ENCODE measurements around the gene CCND3. TPM values are rescaled to one million over a fixed set of nuclear protein-coding genes. Genes with fewer than 3 reads are reported as not detected.

The CCND3 gene
- total RNA-seq, 1 donor from 2014 or later: 182 TPM

GRCh38 chr6:41966214-41966920 lies 24.8 kb upstream of the CCND3 start:
- Histone ChIP-seq H3K27me3 (ENCODE audit: low read depth) (no peaks in the 10 kb centered on the region), H3K36me3 (no peaks in the 10 kb centered on the region), H3K4me3 (no peak overlapping the region), H3K27ac (no peak overlapping the region), H3K4me1 (peaks cover 56% of the 10 kb centered on the region), H3K9me3 (no peaks in the 10 kb centered on the region)
- TF ChIP-seq, protein P1, sequence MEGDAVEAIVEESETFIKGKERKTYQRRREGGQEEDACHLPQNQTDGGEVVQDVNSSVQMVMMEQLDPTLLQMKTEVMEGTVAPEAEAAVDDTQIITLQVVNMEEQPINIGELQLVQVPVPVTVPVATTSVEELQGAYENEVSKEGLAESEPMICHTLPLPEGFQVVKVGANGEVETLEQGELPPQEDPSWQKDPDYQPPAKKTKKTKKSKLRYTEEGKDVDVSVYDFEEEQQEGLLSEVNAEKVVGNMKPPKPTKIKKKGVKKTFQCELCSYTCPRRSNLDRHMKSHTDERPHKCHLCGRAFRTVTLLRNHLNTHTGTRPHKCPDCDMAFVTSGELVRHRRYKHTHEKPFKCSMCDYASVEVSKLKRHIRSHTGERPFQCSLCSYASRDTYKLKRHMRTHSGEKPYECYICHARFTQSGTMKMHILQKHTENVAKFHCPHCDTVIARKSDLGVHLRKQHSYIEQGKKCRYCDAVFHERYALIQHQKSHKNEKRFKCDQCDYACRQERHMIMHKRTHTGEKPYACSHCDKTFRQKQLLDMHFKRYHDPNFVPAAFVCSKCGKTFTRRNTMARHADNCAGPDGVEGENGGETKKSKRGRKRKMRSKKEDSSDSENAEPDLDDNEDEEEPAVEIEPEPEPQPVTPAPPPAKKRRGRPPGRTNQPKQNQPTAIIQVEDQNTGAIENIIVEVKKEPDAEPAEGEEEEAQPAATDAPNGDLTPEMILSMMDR (IDR thresholded peaks at IDR 0.05): no peak
- ATAC-seq (no peak), DNase-seq (no peak)
- intact Hi-C loops (cut with DNase I): no loop called here

DNA sequence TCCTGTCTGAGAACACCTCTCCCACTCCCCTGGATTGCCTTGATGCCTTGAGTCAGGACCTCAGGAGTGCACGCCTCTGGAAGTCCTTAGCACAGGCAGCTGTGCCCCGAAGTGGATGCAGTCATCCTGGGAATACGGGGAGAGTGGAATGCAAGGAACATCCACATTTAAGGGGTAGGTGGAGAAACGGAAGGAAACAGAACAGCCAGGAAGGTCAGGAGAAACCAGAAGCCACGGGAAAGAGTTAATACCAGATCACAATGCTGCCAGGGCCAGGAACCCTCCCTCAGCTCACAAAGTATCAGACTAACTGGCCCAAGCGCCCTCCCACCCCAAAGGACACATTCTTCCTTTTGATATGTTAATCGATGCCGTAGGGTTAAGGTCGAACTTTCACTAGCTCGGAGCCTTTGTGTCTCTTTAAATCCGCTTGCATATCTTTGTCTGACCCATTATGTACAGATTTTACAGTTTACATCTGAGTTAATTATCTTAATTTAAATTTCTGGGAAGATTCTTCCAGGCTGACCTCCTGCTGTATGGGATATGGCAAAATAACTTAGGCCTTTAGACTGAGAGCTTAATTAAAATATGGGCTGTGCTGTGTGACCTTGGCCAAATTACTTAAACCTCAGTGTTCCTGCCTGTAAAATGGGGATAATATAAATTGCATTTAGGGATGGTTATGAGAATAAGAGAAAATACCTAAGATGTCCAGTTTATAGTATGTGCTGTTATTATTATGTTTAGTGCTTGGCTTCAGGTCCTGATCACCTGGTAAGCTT lies 24.0 kb upstream of the CCND3 start:
- TF ChIP-seq, protein P1 (IDR thresholded peaks at IDR 0.05): no peak
- Histone ChIP-seq H3K36me3 (no peaks in the 10 kb centered on the region), H3K27me3 (ENCODE audit: low read depth) (no peaks in the 10 kb centered on the region), H3K4me3 (no peak overlapping the region), H3K27ac (no peak overlapping the region), H3K4me1 (peaks cover 49% of the 10 kb centered on the region), H3K9me3 (no peaks in the 10 kb centered on the region)
- DNase-seq: no peak
- no peak for ATAC-seq
- intact Hi-C loops (cut with DNase I): no loop called here

DNA sequence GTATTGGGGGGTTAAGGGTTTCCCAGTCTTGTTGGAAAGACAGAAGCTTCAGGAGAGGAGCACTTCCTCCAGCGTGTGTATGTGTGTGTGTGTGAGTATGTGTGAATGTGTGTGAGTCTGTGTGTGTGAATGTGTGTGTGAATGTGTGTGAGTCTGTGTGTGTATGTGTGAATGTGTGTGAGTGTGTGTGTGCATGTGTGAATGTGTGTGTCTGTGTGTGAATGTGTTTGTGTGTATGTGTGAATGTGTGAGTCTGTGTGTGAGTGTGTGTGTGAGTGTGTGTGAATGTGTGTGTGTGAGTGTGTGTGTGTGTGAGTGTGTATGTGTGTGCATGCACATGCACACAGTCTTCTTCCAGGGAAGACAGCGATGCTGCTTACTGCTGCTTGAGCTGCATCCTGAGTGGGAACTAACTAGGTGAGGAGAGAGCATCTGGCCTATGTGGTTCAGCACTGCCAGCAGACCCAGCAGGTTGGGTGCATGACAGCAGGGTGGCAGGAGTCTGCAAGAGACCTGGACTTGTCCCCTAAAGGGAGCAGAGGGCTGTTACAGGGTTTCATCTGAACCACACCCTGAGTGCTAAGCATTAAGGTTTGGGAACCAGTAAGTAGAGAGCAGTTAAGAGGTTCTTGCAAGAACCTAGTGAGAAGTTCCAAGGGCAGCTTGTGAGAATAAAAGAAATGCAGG lies 22.7 kb upstream of the CCND3 start:
- H3K4me1 ChIP-seq: peaks cover 37% of the 10 kb centered on the region
- ATAC-seq: no peak
- no peak for DNase-seq

GRCh38 chr6:41963371-41963770 lies 21.8 kb upstream of the CCND3 start:
- ATAC-seq (no peak), DNase-seq (no peak)
- H3K4me3 ChIP-seq: no peak overlapping the region
- peaks cover 37% of the 10 kb centered on the region for H3K4me1 ChIP-seq
- H3K36me3 ChIP-seq: no peaks in the 10 kb centered on the region
- H3K9me3 ChIP-seq: no peaks in the 10 kb centered on the region
- intact Hi-C loops (cut with DNase I): no loop called here
- no peaks in the 10 kb centered on the region for H3K27me3 ChIP-seq (ENCODE audit: low read depth)
- no peak overlapping the region for H3K27ac ChIP-seq
- TF ChIP-seq, protein P1 (IDR thresholded peaks at IDR 0.05): no peak

More for the DNA sequence above, 22.7 kb upstream of the CCND3 start:
- H3K27ac ChIP-seq: no peak overlapping the region
- no peaks in the 10 kb centered on the region for H3K27me3 ChIP-seq (ENCODE audit: low read depth)
- no peaks in the 10 kb centered on the region for H3K36me3 ChIP-seq
- H3K9me3 ChIP-seq: no peaks in the 10 kb centered on the region
- TF ChIP-seq, protein P1 (IDR thresholded peaks at IDR 0.05): no peak
- intact Hi-C loops (cut with DNase I): no loop called here
- no peak overlapping the region for H3K4me3 ChIP-seq

DNA sequence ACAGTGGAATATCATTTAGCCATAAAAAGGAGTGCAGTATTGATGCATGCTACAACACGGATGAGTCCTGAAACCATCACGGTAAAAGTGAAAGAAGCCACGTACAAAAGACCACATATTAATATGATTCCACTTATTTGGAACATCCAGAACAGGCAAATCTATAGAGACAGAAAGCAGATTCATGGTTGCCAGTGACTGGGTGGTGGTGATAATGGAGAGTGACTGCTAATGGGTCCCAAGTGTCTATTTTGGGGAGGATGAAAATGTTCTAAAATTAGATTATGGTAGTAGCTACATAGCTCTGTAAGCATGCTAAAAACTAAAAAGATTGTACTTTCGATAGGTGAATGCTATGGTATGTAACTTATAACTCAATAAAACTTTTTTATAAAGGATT lies 18.4 kb upstream of the CCND3 start:
- ATAC-seq: no peak
- Histone ChIP-seq H3K4me3 (no peak overlapping the region), H3K27ac (no peak overlapping the region), H3K4me1 (peaks cover 11% of the 10 kb centered on the region), H3K27me3 (ENCODE audit: low read depth) (no peaks in the 10 kb centered on the region), H3K9me3 (no peaks in the 10 kb centered on the region), H3K36me3 (no peaks in the 10 kb centered on the region)
- TF ChIP-seq, protein P1 (IDR thresholded peaks at IDR 0.05): no peak
- DNase-seq: no peak
- intact Hi-C loops (cut with DNase I): no loop called here

All from lower lobe of right lung (tissue), 2 donors.